Stomach (tissue), 4 donors: ENCODE measurements around the gene TRAPPC10.

Source experiments
- CTCF ChIP-seq, 7 experiments: fragments of 450-650 bp in 4 of 7; fragments of 200-600 bp in 3 of 7; sonication (generic) in 3 of 7; IDR thresholded peaks; one replicate each; pipeline ENCODE4 v1.5.1; 2016 to 2019; ENCODE audit warnings: antibody characterized with exemption in 7 of 7, control low read depth in 2 of 7, mild to moderate bottlenecking in 1 of 7
- EP300 ChIP-seq: sonication (generic); formaldehyde crosslinking; IDR thresholded peaks from one replicate; pipeline ENCODE4 v1.6.1; 2017; ENCODE audit warnings: antibody characterized with exemption

GRCh38 chr21:43991447-43991991 is 20.6 kb upstream of the TRAPPC10 start:
- TF ChIP-seq CTCF (IDR thresholded peaks at IDR 0.05) (no peak), EP300 (no peak)
